ENCODE results near the gene OGN. TPM values are rescaled to one million over a fixed set of nuclear protein-coding genes. Genes with fewer than 3 reads are reported as not detected.

Gene OGN
- total and polyA plus RNA-seq, 2 donors (not counting 3 experiments of a cell fraction or from before 2014, with no cell fraction given), result not detected

GRCh38 chr9:92378865-92379560 is 25.4 kb downstream of the OGN start:
- intact Hi-C loops (cut with micrococcal nuclease) (no loop called here), dilution Hi-C loops (cut with MboI; ENCODE audit: extremely low pct_ligation_motif_present, low sequenced_read_pairs) (no loop called here)
- Histone ChIP-seq H3K27me3 (ENCODE audit: control insufficient read depth in 2 of 2, insufficient read depth in 2 of 2, low read length in 2 of 2) (no peaks in the 10 kb centered on the region), H3K4me1 (ENCODE audit: control insufficient read depth, extremely low read depth, insufficient read depth, low read length) (no peaks in the 10 kb centered on the region), H3K9me1 (replicated peaks; ENCODE audit: control insufficient read depth, extremely low read depth, insufficient read depth, low read length) (no peaks in the 10 kb centered on the region), H3K4me3 (replicated peaks in 1 of 3; ENCODE audit: insufficient read depth in 1 of 3, low read depth in 1 of 3, low read length in 3 of 3) (no peak overlapping the region), H3K36me3 (ENCODE audit: control insufficient read depth in 2 of 2, extremely low read depth in 1 of 2, insufficient read depth in 2 of 2, low read length in 2 of 2) (no peaks in the 10 kb centered on the region), H3K27ac (ENCODE audit: insufficient read depth, low read depth, low read length) (no peak overlapping the region), H3K4me2 (ENCODE audit: insufficient read depth, low read length) (no peak overlapping the region), H2AFZ (ENCODE audit: low read depth, low read length) (no peak overlapping the region), H3K9ac (replicated peaks; ENCODE audit: extremely low read depth, insufficient read depth, low read length) (no peak overlapping the region), H3K79me2 (ENCODE audit: control insufficient read depth, insufficient read depth, low read length) (no peaks in the 10 kb centered on the region), H4K20me1 (replicated peaks; ENCODE audit: control insufficient read depth, extremely low read depth, insufficient read depth, low read length) (no peaks in the 10 kb centered on the region), H3K9me3 (replicated peaks; ENCODE audit: control insufficient read depth, insufficient read depth, low read length) (no peaks in the 10 kb centered on the region)
- ChIA-PET CTCF (no interaction called here), POLR2A (no interaction called here)
- TF ChIP-seq EZH2 (IDR thresholded peaks at IDR 0.05; ENCODE audit: borderline replicate concordance, low read depth, low read length, severe bottlenecking) (no peak), MAX (IDR thresholded peaks at IDR 0.05; ENCODE audit: insufficient read depth, insufficient read length) (no peak), POLR2A (IDR thresholded peaks at IDR 0.05; ENCODE audit: low read depth, low read length) (no peak), JUN (IDR thresholded peaks at IDR 0.05; ENCODE audit: borderline replicate concordance, insufficient read depth, insufficient read length, low read depth) (no peak), CTCF (IDR thresholded peaks at IDR 0.05; ENCODE audit: extremely low read depth in 1 of 2, insufficient read depth in 1 of 2, low read depth in 1 of 2, low read length in 2 of 2) (no peak), FOS (IDR thresholded peaks at IDR 0.05; ENCODE audit: borderline replicate concordance, insufficient read depth, low read length) (no peak), GATA2 (IDR thresholded peaks at IDR 0.05; ENCODE audit: insufficient read depth, insufficient read length, low read depth, low read length) (no peak), MYC (IDR thresholded peaks at IDR 0.05; ENCODE audit: low read depth, low read length) (no peak), POLR2AphosphoS5 (IDR thresholded peaks at IDR 0.05; ENCODE audit: insufficient read depth, low read depth, low read length) (no peak)
- FAIRE-seq (peak; percentile 69), DNase-seq (ENCODE audit: low read depth, low spot score) (no peak)
- BruUV-seq (replicated peaks), result no TSS peak

All from endothelial cell of umbilical vein (primary cell).